ENCODE results near the gene ZNF804A. TPM values are rescaled to one million over a fixed set of nuclear protein-coding genes. Genes with fewer than 3 reads are reported as not detected.

The ZNF804A gene
- total and polyA plus RNA-seq, 8 donors = 0.03 to 3.7 (median 0.33) TPM; not detected in 2

GRCh38 chr2:184698476-184698875 lies 100.1 kb downstream of the ZNF804A start:
- intact Hi-C loops (cut with DNase I; ENCODE audit: low total_unique reads) = no loop called here

GRCh38 chr2:184721881-184722280 lies 123.6 kb downstream of the ZNF804A start:
- Histone ChIP-seq H3K36me3 (no peaks in the 10 kb centered on the region), H3K27ac (no peak overlapping the region), H3K4me1 (no peaks in the 10 kb centered on the region), H3K4me3 (no peak overlapping the region), H3K27me3 (no peaks in the 10 kb centered on the region), H3K9me3 (peaks cover 0 to 10% (median 6%) of the 10 kb centered on the region in 4 donors)
- 79 to 87% (median 82%) methylated on average over 6 of the region's 6 CpGs for WGBS, 5 donors
- no peak for DNase-seq
- TF ChIP-seq EP300 (IDR thresholded peaks at IDR 0.05) (no peak), POLR2A (IDR thresholded peaks at IDR 0.05) (no peak), POLR2AphosphoS5 (IDR thresholded peaks at IDR 0.05) (no peak), CTCF (IDR thresholded peaks at IDR 0.05) (no peak)
- intact Hi-C loops (cut with DNase I; ENCODE audit: low total_unique reads) = no loop called here

More at GRCh38 chr2:184698476-184698875, 100.1 kb downstream of the ZNF804A start:
- TF ChIP-seq CTCF (IDR thresholded peaks at IDR 0.05) (no peak), POLR2A (IDR thresholded peaks at IDR 0.05) (no peak), POLR2AphosphoS5 (IDR thresholded peaks at IDR 0.05) (no peak)
- no peak for DNase-seq
- Histone ChIP-seq H3K27me3 (no peaks in the 10 kb centered on the region), H3K4me3 (no peak overlapping the region), H3K4me1 (no peaks in the 10 kb centered on the region), H3K9me3 (no peaks in the 10 kb centered on the region), H3K27ac (no peak overlapping the region), H3K36me3 (no peaks in the 10 kb centered on the region)
- 77 to 93% (median 85%) methylated on average over 3 of the region's 3 CpGs for WGBS, 5 donors

- H3K9me3 ChIP-seq = no peaks in the 10 kb centered on the region
- 66 to 73% (median 70%) methylated on average over 3 of the region's 3 CpGs for WGBS, 5 donors
- no peak overlapping the region for H3K4me3 ChIP-seq
- intact Hi-C loops (cut with DNase I; ENCODE audit: low total_unique reads) = no loop called here
- H3K27me3 ChIP-seq = no peaks in the 10 kb centered on the region
- no peak for DNase-seq
- no peaks in the 10 kb centered on the region for H3K36me3 ChIP-seq
- no peak for TF ChIP-seq EP300 (IDR thresholded peaks at IDR 0.05)
- TF ChIP-seq CTCF (IDR thresholded peaks at IDR 0.05) = no peak
- TF ChIP-seq POLR2AphosphoS5 (IDR thresholded peaks at IDR 0.05) = no peak
- TF ChIP-seq POLR2A (IDR thresholded peaks at IDR 0.05) = no peak
- H3K27ac ChIP-seq = no peak overlapping the region
- no peaks in the 10 kb centered on the region for H3K4me1 ChIP-seq
These were observed 129.5 kb downstream of the ZNF804A start for GRCh38 chr2:184727813-184728212.

- intact Hi-C loops (cut with DNase I; ENCODE audit: low total_unique reads) = no loop called here
- Histone ChIP-seq H3K36me3 (no peaks in the 10 kb centered on the region), H3K27ac (no peak overlapping the region), H3K4me3 (no peak overlapping the region), H3K27me3 (no peaks in the 10 kb centered on the region), H3K9me3 (no peaks in the 10 kb centered on the region), H3K4me1 (no peaks in the 10 kb centered on the region)
- no peak for DNase-seq
- TF ChIP-seq POLR2A (IDR thresholded peaks at IDR 0.05) (no peak), POLR2AphosphoS5 (IDR thresholded peaks at IDR 0.05) (no peak), CTCF (IDR thresholded peaks at IDR 0.05) (no peak), EP300 (IDR thresholded peaks at IDR 0.05) (no peak)
These were observed 130.1 kb downstream of the ZNF804A start for GRCh38 chr2:184728411-184728810.
